Measurements from ENCODE around the gene KIZ.

DNA sequence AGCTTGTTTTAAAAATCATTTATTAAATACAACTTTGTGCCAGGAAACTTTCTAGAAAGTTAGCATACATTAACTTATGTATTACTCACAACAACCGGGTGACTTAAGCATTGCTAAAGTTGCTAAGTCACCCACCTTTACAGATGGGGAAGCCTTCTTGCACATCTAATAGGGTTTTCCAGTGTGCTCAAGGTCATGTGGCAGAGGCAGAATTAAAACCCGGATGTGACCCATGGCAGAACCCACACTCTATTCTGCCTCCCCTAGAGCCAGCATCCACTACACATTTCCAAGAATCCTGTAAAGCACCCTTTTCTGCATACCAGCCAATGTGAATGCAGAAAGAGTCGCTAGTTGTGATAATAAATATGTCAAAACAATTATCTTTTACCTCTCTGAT lies 33.1 kb upstream of the KIZ start:
- no peak for TF ChIP-seq CTCF (IDR thresholded peaks at IDR 0.05; ENCODE audit: borderline replicate concordance, extremely low read depth, low read length, poor library complexity, severe bottlenecking)
- TF ChIP-seq EZH2 (IDR thresholded peaks at IDR 0.05; ENCODE audit: borderline replicate concordance, low read depth, low read length, severe bottlenecking) = no peak

Data from DND-41 (cell line).